ENCODE data around the gene CLEC20A. TPM values are rescaled to one million over a fixed set of nuclear protein-coding genes. Genes with fewer than 3 reads are reported as not detected.

CLEC20A gene
- total and polyA plus RNA-seq, 2 donors (not counting 1 experiment from before 2014, with no cell fraction given) = not detected

- Histone ChIP-seq H3K79me2 (ENCODE audit: control insufficient read depth, insufficient read depth, low read length) (no peaks in the 10 kb centered on the region), H3K9ac (ENCODE audit: insufficient read depth, low read length) (no peak overlapping the region), H3K9me3 (ENCODE audit: control insufficient read depth, insufficient read depth, low read depth, low read length) (no peaks in the 10 kb centered on the region), H4K20me1 (ENCODE audit: control insufficient read depth, extremely low read depth, insufficient read depth, low read length) (no peaks in the 10 kb centered on the region), H3K36me3 (ENCODE audit: control insufficient read depth, insufficient read depth, low read length) (no peaks in the 10 kb centered on the region), H2AFZ (ENCODE audit: low read length) (no peak overlapping the region), H3K27ac (ENCODE audit: insufficient read depth, low read length) (no peak overlapping the region), H3K4me1 (ENCODE audit: control insufficient read depth, extremely low read depth, insufficient read depth, low read length) (peaks cover 2% of the 10 kb centered on the region), H3K4me3 (replicated peaks in 1 of 4; ENCODE audit: control extremely low read depth in 1 of 4, insufficient read depth in 1 of 4, low read depth in 3 of 4, low read length in 4 of 4) (no peak overlapping the region), H3K4me2 (ENCODE audit: extremely low read depth, insufficient read depth, low read length) (no peak overlapping the region), H3K27me3 (ENCODE audit: control insufficient read depth, insufficient read depth, low read length) (no peaks in the 10 kb centered on the region)
- TF ChIP-seq, protein P1, sequence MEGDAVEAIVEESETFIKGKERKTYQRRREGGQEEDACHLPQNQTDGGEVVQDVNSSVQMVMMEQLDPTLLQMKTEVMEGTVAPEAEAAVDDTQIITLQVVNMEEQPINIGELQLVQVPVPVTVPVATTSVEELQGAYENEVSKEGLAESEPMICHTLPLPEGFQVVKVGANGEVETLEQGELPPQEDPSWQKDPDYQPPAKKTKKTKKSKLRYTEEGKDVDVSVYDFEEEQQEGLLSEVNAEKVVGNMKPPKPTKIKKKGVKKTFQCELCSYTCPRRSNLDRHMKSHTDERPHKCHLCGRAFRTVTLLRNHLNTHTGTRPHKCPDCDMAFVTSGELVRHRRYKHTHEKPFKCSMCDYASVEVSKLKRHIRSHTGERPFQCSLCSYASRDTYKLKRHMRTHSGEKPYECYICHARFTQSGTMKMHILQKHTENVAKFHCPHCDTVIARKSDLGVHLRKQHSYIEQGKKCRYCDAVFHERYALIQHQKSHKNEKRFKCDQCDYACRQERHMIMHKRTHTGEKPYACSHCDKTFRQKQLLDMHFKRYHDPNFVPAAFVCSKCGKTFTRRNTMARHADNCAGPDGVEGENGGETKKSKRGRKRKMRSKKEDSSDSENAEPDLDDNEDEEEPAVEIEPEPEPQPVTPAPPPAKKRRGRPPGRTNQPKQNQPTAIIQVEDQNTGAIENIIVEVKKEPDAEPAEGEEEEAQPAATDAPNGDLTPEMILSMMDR (conservative IDR thresholded peaks at IDR 0.05 in 1 of 2, IDR thresholded peaks at IDR 0.05 in 1 of 2; ENCODE audit: low read depth in 1 of 2, low read length in 2 of 2) = no peak
- no peak for TF ChIP-seq EZH2 (IDR thresholded peaks at IDR 0.05; ENCODE audit: low read length, missing control alignments)
- peak in 1 of 2 donors; percentile 46 for DNase-seq (ENCODE audit: low read depth in 2 of 2)
Measured at GRCh38 chr1:178509414-178510007, 12.7 kb upstream of the CLEC20A start.

DNA sequence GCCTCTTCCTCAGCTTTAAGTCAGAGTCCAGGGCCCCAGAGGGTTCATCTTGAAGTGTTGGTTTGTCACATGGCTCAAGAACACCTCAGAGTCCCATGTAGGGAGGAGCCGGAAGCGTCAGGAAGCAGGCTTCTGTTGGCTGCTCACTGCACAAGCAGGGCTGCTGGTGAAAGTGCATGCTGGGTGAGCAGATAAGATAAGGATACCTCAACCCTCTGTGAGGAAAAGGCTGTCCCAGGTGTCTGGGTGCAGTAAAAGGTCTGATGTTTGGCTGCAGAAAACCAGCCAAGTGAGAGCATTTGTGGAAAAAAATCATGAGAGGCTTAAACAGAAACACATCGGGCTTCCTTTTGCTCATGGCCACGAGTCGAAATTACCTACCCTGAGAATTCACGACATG is 9.9 kb upstream of the CLEC20A start:
- TF ChIP-seq, protein P1 (conservative IDR thresholded peaks at IDR 0.05 in 1 of 2, IDR thresholded peaks at IDR 0.05 in 1 of 2; ENCODE audit: low read depth in 1 of 2, low read length in 2 of 2) = no peak
- no peak for TF ChIP-seq EZH2 (IDR thresholded peaks at IDR 0.05; ENCODE audit: low read length, missing control alignments)

DNA sequence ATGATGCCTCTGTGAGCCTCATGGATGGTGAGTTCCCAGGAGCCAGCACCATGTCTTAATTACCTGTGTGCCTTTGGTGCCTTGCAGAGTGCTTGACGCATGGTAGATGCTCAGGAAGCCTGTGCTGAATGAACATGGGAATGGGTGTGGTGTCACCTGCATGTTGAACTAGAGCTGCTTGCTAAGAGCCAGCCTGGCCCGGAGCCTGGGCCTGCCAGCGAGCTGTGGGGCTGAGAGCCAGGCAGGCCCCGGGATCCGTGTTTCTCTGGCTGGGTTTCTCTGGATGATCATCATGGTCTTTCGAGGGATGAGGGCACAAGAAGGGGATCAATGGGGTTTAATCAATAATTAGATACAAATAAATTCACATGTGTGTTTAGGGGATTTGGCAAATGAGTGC is 9.4 kb upstream of the CLEC20A start:
- TF ChIP-seq, protein P1 (conservative IDR thresholded peaks at IDR 0.05 in 1 of 2, IDR thresholded peaks at IDR 0.05 in 1 of 2; ENCODE audit: low read depth in 1 of 2, low read length in 2 of 2) = no peak
- no peak for TF ChIP-seq EZH2 (IDR thresholded peaks at IDR 0.05; ENCODE audit: low read length, missing control alignments)
- no peaks in the 10 kb centered on the region for H3K79me2 ChIP-seq (ENCODE audit: control insufficient read depth, insufficient read depth, low read length)
- no peaks in the 10 kb centered on the region for H4K20me1 ChIP-seq (ENCODE audit: control insufficient read depth, extremely low read depth, insufficient read depth, low read length)
- DNase-seq (ENCODE audit: low read depth in 2 of 2) = no peak
- H2AFZ ChIP-seq (ENCODE audit: low read length) = no peak overlapping the region
- no peaks in the 10 kb centered on the region for H3K27me3 ChIP-seq (ENCODE audit: control insufficient read depth, insufficient read depth, low read length)
- no peak overlapping the region for H3K9ac ChIP-seq (ENCODE audit: insufficient read depth, low read length)
- H3K4me3 ChIP-seq (replicated peaks in 1 of 4; ENCODE audit: control extremely low read depth in 1 of 4, insufficient read depth in 1 of 4, low read depth in 3 of 4, low read length in 4 of 4) = no peak overlapping the region
- no peaks in the 10 kb centered on the region for H3K36me3 ChIP-seq (ENCODE audit: control insufficient read depth, insufficient read depth, low read length)
- H3K4me2 ChIP-seq (ENCODE audit: extremely low read depth, insufficient read depth, low read length) = no peak overlapping the region
- no peaks in the 10 kb centered on the region for H3K9me3 ChIP-seq (ENCODE audit: control insufficient read depth, insufficient read depth, low read depth, low read length)
- H3K4me1 ChIP-seq (ENCODE audit: control insufficient read depth, extremely low read depth, insufficient read depth, low read length) = no peaks in the 10 kb centered on the region
- H3K27ac ChIP-seq (ENCODE audit: insufficient read depth, low read length) = no peak overlapping the region

More for the DNA sequence above, 9.9 kb upstream of the CLEC20A start:
- H3K79me2 ChIP-seq (ENCODE audit: control insufficient read depth, insufficient read depth, low read length) = no peaks in the 10 kb centered on the region
- no peaks in the 10 kb centered on the region for H3K9me3 ChIP-seq (ENCODE audit: control insufficient read depth, insufficient read depth, low read depth, low read length)
- no peaks in the 10 kb centered on the region for H3K36me3 ChIP-seq (ENCODE audit: control insufficient read depth, insufficient read depth, low read length)
- no peak overlapping the region for H2AFZ ChIP-seq (ENCODE audit: low read length)
- H3K4me2 ChIP-seq (ENCODE audit: extremely low read depth, insufficient read depth, low read length) = no peak overlapping the region
- H3K4me1 ChIP-seq (ENCODE audit: control insufficient read depth, extremely low read depth, insufficient read depth, low read length) = no peaks in the 10 kb centered on the region
- no peak for DNase-seq (ENCODE audit: low read depth in 2 of 2)
- no peak overlapping the region for H3K27ac ChIP-seq (ENCODE audit: insufficient read depth, low read length)
- H3K9ac ChIP-seq (ENCODE audit: insufficient read depth, low read length) = no peak overlapping the region
- H4K20me1 ChIP-seq (ENCODE audit: control insufficient read depth, extremely low read depth, insufficient read depth, low read length) = no peaks in the 10 kb centered on the region
- H3K27me3 ChIP-seq (ENCODE audit: control insufficient read depth, insufficient read depth, low read length) = no peaks in the 10 kb centered on the region
- no peak overlapping the region for H3K4me3 ChIP-seq (replicated peaks in 1 of 4; ENCODE audit: control extremely low read depth in 1 of 4, insufficient read depth in 1 of 4, low read depth in 3 of 4, low read length in 4 of 4)

Data from fibroblast of lung (primary cell).